Anterior cingulate cortex (tissue), 58 donors: Measurements from ENCODE around the gene EMSY.
"Not testable (repeated sequence)": the region's sequence is repeated elsewhere in the genome, so short reads cannot be mapped to it uniquely, and the experiment has no call there.

ENCODE experiments used
- DNase-seq, 58 donors: peaks; one replicate each; lab custom pipeline; 2025; lab: John Stamatoyannopoulos, UW

EMSY gene

GRCh38 chr11:76592025-76592914 lies 147.5 kb downstream of the EMSY start:
- no peak for DNase-seq

DNA sequence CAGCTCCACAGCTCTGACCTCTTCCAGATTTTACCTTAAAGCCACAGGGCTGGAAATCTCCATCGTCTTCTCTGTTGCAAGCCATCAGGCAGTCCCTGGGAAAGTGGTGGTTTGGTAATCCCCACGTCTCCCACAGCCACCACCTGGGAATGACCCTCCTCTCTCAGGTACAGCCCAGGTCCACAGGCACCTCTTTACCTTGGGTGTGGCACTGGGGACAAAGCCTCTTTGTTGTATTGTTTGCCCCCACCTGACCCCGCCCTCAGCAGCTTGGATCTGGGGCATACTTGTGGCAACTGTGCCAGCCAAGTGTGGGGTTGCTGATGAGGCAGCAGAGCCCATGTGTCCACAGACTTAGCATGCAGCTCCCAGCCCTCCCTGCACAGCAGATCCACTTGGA lies 148.1 kb downstream of the EMSY start:
- DNase-seq, result no peak

GRCh38 chr11:76595091-76595490 lies 150.3 kb downstream of the EMSY start:
- not testable (repeated sequence) for DNase-seq

DNA sequence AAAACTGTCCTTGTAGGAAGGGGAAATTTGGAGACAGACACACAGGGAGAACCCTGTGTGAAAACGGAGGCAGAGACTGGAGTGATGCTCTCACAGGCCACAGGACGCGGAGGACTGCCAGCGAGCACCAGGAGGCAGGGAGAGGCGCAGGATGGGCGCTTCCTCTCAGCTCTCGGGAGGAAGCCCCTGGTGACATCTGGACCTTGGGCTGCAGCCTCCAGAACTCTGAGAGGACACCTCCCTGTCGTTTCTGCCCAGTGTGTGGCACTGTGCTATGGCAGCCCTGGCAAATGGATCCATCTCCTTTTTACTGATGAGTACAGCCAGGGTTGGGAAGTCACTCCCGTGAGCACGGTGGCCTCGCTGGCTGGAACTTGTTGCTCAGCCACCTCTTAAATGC lies 151.8 kb downstream of the EMSY start:
- DNase-seq, result no peak

DNA sequence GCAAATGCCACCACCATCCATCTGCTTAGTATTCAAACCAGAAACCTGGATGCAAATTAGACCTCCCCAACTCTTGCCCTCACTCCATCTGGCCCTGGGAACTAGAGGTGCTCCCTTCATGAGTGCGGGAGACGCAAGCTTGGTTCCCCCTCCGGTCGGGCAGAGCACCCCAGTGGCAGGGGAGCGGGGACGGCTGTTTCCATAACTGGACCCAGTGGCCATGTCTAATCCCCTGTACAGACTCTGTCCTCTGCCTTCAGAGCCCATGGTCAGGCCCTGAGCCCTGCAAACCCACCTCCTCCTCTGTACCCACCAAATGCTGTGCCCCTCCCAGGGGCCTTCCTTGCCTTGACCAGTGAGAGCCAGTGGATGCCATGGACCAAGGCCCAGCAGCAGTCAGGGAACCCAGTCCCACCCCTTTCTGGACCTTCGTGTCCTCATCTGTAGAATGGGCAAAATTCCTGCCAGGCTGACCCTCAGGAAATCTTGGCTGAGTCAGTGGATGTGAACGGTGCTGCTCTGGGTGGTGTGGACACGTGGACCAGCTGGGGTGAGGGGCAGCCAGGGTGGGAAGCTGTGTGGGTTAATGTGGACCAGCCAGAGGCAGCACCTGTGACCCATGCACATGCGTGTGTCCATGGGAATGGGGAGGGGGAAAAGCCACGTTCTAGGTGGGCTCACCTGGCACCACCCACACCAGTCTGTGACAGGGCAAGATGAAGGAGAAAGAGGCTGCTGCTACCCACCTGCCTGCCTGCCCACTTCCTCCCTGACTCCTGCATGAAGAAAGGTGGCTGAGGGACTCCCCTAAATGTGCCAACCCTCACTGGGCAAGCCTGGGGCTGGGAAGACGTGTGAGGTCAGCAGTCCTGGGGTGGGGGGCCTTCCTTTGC lies 153.0 kb downstream of the EMSY start:
- no peak for DNase-seq

GRCh38 chr11:76598426-76598839 lies 153.6 kb downstream of the EMSY start:
- peak in 3 of 58 donors; percentile 9 to 30 (median 13) for DNase-seq

DNA sequence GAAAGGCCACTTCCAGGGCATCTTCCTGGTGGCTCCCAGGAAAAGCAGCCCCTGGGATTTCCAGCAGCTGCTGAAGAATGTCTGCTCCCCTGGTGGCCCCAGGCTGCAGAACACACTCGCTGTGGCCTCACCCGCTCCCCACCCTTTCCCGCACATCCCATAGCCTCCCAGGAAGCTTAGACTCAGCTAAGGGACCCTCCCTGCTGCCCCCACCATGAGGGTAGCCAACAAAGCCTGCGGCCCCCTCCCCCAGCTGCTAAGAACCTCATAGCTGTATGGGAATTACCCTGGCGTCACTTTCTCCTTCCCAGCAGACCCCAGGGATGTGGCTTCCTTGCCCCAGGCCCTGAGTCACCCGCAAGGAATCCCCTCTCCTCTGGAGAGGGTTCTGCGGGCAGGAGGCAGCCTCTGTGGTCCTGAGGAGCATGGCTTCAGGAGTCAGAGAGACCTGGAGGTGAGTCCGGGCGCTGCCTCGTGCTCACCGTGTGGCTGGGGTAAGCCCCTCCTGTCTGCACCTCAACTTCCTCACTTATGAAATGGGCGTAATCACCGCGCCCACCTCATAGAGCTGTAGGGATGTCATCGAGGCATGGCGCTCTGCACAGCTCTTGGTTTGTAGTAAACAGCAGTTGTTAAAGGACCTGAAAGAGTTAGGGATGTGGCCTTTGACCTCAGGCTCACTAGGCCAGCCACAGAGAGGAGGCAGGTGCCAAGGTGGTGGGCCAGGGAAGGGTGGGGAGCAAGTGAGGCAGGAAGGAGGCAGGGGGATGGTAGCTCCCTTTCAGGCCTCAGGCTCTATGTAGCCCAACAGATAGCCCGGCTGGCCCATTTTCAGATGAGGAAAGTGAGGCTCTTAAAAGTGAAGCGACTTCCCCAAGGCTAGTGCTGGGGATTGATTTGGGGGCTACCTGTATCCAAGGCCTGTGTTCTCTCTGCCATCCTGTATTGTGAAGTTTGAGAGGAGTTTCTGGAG lies 154.5 kb downstream of the EMSY start:
- no peak for DNase-seq

- DNase-seq, result no peak
These were observed 155.4 kb downstream of the EMSY start for GRCh38 chr11:76600124-76600655.

DNA sequence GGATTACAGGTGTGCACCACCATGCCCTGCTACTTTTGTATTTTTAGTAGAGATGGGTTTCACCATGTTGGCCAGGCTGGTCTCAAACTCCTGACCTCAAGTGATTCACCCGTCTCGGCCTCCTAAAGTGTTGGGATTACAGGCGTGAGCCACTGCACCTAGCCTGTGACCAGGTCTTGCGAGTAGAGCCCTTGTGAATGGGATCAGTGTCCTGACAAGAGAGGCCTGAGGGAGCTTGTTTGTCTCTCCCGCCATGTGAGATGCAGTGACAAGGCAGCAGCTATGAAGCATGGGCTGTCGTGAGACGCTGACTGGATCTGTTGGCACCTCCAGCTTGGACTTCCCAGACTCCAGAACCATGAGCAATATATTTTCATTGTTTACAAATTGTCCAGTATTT lies 156.5 kb downstream of the EMSY start:
- no peak for DNase-seq

- DNase-seq, result no peak
These were observed 156.9 kb downstream of the EMSY start for GRCh38 chr11:76601724-76602123.

DNA sequence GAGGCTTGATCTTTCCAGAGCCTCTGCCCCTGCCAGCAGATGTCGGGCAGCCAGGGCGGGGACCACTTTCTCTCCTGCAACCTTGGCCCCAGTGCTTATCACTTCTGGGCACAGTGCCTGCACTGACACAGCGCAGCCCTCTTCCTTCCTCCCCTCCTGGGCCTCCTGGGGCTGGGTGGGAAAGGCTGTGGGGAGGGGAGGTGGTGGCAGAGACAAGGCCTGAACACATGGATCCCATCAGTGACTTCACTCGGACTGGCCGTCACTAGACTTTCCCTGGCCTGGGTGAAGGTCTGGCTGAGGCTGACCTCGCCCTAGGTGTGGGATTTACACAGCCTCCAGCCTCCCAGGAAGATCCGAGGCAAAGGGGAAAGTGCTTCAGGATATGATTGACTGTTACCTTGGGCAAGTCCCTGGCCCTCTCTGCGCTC lies 157.6 kb downstream of the EMSY start:
- DNase-seq, result no peak
